Activated T-cell treated with anti-CD3 and anti-CD28 coated beads, Interleukin-2, amount 50 U/mL, for 4 hours (primary cell): ENCODE measurements around the gene ATG7. TPM values are rescaled to one million over a fixed set of nuclear protein-coding genes. Genes with fewer than 3 reads are reported as not detected.
"Not testable (repeated sequence)": the region's sequence is repeated elsewhere in the genome, so short reads cannot be mapped to it uniquely, and the experiment has no call there.

Experiments used
- ATAC-seq, 2 donors: fragments of 200-7000 bp; cut with Tn5 transposase; one replicate each; pipeline ENCODE4 v1.10.0; 2021
- DNase-seq: peaks from one replicate; pipeline ENCODE4 v3.0.0-alpha.2; 2020
- H3K27me3 Mint-ChIP-seq: one replicate; pipeline ENCODE4 v1.8.0; 2021; ENCODE audit warnings: low read depth, mixed read lengths
- H3K36me3 Mint-ChIP-seq: one replicate; pipeline ENCODE4 v1.8.0; 2022; ENCODE audit warnings: mixed read lengths; ENCODE audit not compliant: insufficient read depth
- H3K4me1 Mint-ChIP-seq: one replicate; pipeline ENCODE4 v1.8.0; 2021; ENCODE audit warnings: low read depth, mixed read lengths
- H3K4me3 Mint-ChIP-seq: one replicate; pipeline ENCODE4 v1.8.0; 2021; ENCODE audit warnings: mild to moderate bottlenecking, moderate library complexity, mixed read lengths
- H3K9me3 Mint-ChIP-seq: one replicate; pipeline ENCODE4 v1.8.0; 2021; ENCODE audit warnings: mixed read lengths
- total RNA-seq, 3 donors: library from RNA; stranded (reverse); gene quantifications; one replicate each; pipeline ENCODE4 v1.2.1, GENCODE V29; 2021

Gene ATG7
- total RNA-seq, 3 donors from 2014 or later = 32.6 to 36.6 (median 35.6) TPM

- H3K4me1 Mint-ChIP-seq = no peaks in the 10 kb centered on the region
- ATAC-seq (no peak), DNase-seq (no peak)
- no peaks in the 10 kb centered on the region for H3K9me3 Mint-ChIP-seq
- peaks cover 4% of the 10 kb centered on the region for H3K36me3 Mint-ChIP-seq
- H3K4me3 Mint-ChIP-seq = no peak overlapping the region
- H3K27me3 Mint-ChIP-seq = no peaks in the 10 kb centered on the region
Measured at GRCh38 chr3:11482021-11482420, 209.8 kb downstream of the ATG7 start.

GRCh38 chr3:11488356-11488755 lies 216.2 kb downstream of the ATG7 start:
- not testable (repeated sequence) for DNase-seq, H3K4me1 Mint-ChIP-seq, H3K4me3 Mint-ChIP-seq, H3K9me3 Mint-ChIP-seq, H3K36me3 Mint-ChIP-seq, ATAC-seq, H3K27me3 Mint-ChIP-seq

- no peak for DNase-seq
- no peak for ATAC-seq
- Mint-ChIP-seq H3K4me1 (no peaks in the 10 kb centered on the region), H3K27me3 (no peaks in the 10 kb centered on the region), H3K36me3 (peaks cover 15% of the 10 kb centered on the region), H3K4me3 (no peak overlapping the region), H3K9me3 (no peaks in the 10 kb centered on the region)
Measured at GRCh38 chr3:11494131-11494916, 222.1 kb downstream of the ATG7 start.

GRCh38 chr3:11495948-11496557 lies 223.9 kb downstream of the ATG7 start:
- Mint-ChIP-seq H3K36me3 (peaks cover 18% of the 10 kb centered on the region), H3K4me3 (no peak overlapping the region), H3K4me1 (no peaks in the 10 kb centered on the region), H3K27me3 (no peaks in the 10 kb centered on the region), H3K9me3 (no peaks in the 10 kb centered on the region)
- DNase-seq = no peak
- ATAC-seq = no peak

GRCh38 chr3:11498177-11498576 lies 226.0 kb downstream of the ATG7 start:
- H3K4me3 Mint-ChIP-seq = no peak overlapping the region

GRCh38 chr3:11498646-11499045 lies 226.4 kb downstream of the ATG7 start:
- Mint-ChIP-seq H3K4me3 (no peak overlapping the region), H3K4me1 (no peaks in the 10 kb centered on the region), H3K9me3 (no peaks in the 10 kb centered on the region), H3K36me3 (peaks cover 13% of the 10 kb centered on the region), H3K27me3 (no peaks in the 10 kb centered on the region)
- DNase-seq = no peak
- ATAC-seq = no peak

More at GRCh38 chr3:11498177-11498576, 226.0 kb downstream of the ATG7 start:
- Mint-ChIP-seq H3K9me3 (no peaks in the 10 kb centered on the region), H3K4me1 (no peaks in the 10 kb centered on the region), H3K36me3 (peaks cover 16% of the 10 kb centered on the region), H3K27me3 (no peaks in the 10 kb centered on the region)
- ATAC-seq = no peak
- no peak for DNase-seq

- no peaks in the 10 kb centered on the region for H3K9me3 Mint-ChIP-seq
- ATAC-seq (no peak), DNase-seq (no peak)
- H3K27me3 Mint-ChIP-seq = no peaks in the 10 kb centered on the region
- peaks cover 10% of the 10 kb centered on the region for H3K36me3 Mint-ChIP-seq
- no peak overlapping the region for H3K4me3 Mint-ChIP-seq
- no peaks in the 10 kb centered on the region for H3K4me1 Mint-ChIP-seq
Measured at GRCh38 chr3:11499144-11499543, 226.9 kb downstream of the ATG7 start.

GRCh38 chr3:11502413-11502812 lies 230.2 kb downstream of the ATG7 start:
- H3K4me3 Mint-ChIP-seq, DNase-seq, ATAC-seq, H3K27me3 Mint-ChIP-seq, H3K4me1 Mint-ChIP-seq, H3K9me3 Mint-ChIP-seq: not testable (repeated sequence)
- peaks cover 13% of the 10 kb centered on the region for H3K36me3 Mint-ChIP-seq

GRCh38 chr3:11507719-11508118 lies 235.5 kb downstream of the ATG7 start:
- H3K27me3 Mint-ChIP-seq = no peaks in the 10 kb centered on the region
- H3K9me3 Mint-ChIP-seq = no peaks in the 10 kb centered on the region

GRCh38 chr3:11508346-11509172 lies 236.4 kb downstream of the ATG7 start:
- H3K27me3 Mint-ChIP-seq = no peaks in the 10 kb centered on the region
- no peaks in the 10 kb centered on the region for H3K4me1 Mint-ChIP-seq
- peaks cover 13% of the 10 kb centered on the region for H3K36me3 Mint-ChIP-seq
- H3K9me3 Mint-ChIP-seq = no peaks in the 10 kb centered on the region
- ATAC-seq (no peak), DNase-seq (no peak)
- no peak overlapping the region for H3K4me3 Mint-ChIP-seq

More at GRCh38 chr3:11507719-11508118, 235.5 kb downstream of the ATG7 start:
- H3K4me3 Mint-ChIP-seq = no peak overlapping the region
- DNase-seq = no peak
- no peaks in the 10 kb centered on the region for H3K4me1 Mint-ChIP-seq
- ATAC-seq = no peak
- H3K36me3 Mint-ChIP-seq = peaks cover 13% of the 10 kb centered on the region

- ATAC-seq (no peak), DNase-seq (no peak)
- H3K4me1 Mint-ChIP-seq = peaks cover 2% of the 10 kb centered on the region
- no peaks in the 10 kb centered on the region for H3K9me3 Mint-ChIP-seq
- peaks cover 13% of the 10 kb centered on the region for H3K36me3 Mint-ChIP-seq
- H3K27me3 Mint-ChIP-seq = no peaks in the 10 kb centered on the region
- H3K4me3 Mint-ChIP-seq = no peak overlapping the region
Measured at GRCh38 chr3:11509173-11510000, 237.2 kb downstream of the ATG7 start.

- DNase-seq = no peak
- no peak for ATAC-seq
- H3K4me3 Mint-ChIP-seq = no peak overlapping the region
- H3K9me3 Mint-ChIP-seq = no peaks in the 10 kb centered on the region
- peaks cover 15% of the 10 kb centered on the region for H3K36me3 Mint-ChIP-seq
- peaks cover 2% of the 10 kb centered on the region for H3K4me1 Mint-ChIP-seq
- no peaks in the 10 kb centered on the region for H3K27me3 Mint-ChIP-seq
Measured at GRCh38 chr3:11510001-11510340, 237.8 kb downstream of the ATG7 start.

GRCh38 chr3:11510356-11510755 lies 238.2 kb downstream of the ATG7 start:
- Mint-ChIP-seq H3K36me3 (peaks cover 12% of the 10 kb centered on the region), H3K4me3 (no peak overlapping the region), H3K27me3 (no peaks in the 10 kb centered on the region), H3K9me3 (no peaks in the 10 kb centered on the region), H3K4me1 (peaks cover 2% of the 10 kb centered on the region)
- ATAC-seq (no peak), DNase-seq (no peak)

GRCh38 chr3:11511606-11512005 lies 239.4 kb downstream of the ATG7 start:
- not testable (repeated sequence) for H3K4me3 Mint-ChIP-seq, DNase-seq, H3K27me3 Mint-ChIP-seq, H3K4me1 Mint-ChIP-seq, ATAC-seq, H3K9me3 Mint-ChIP-seq
- H3K36me3 Mint-ChIP-seq = peaks cover 15% of the 10 kb centered on the region
